ES-I3 (cell line): ENCODE measurements around the gene QKI.
A peak's percentile ranks its signal among the peaks of the same experiment; 100 is the strongest.

Experiments
- H3K36me3 ChIP-seq: 2 replicates; pipeline ENCODE4 v1.6.1; 2013; ENCODE audit warnings: mild to moderate bottlenecking, low read length, control low read depth, moderate library complexity; ENCODE audit not compliant: insufficient read depth
- H3K4me1 ChIP-seq: 2 replicates; pipeline ENCODE4 v1.6.1; 2013; ENCODE audit warnings: mild to moderate bottlenecking, control low read depth, low read length; ENCODE audit not compliant: insufficient read depth
- H3K9ac ChIP-seq: 2 replicates; pipeline ENCODE4 v1.6.1; 2013; ENCODE audit warnings: low read depth, mild to moderate bottlenecking, low read length, moderate library complexity
- H3K9me3 ChIP-seq: 2 replicates; pipeline ENCODE4 v1.6.1; 2013; ENCODE audit warnings: mild to moderate bottlenecking, low read length, moderate library complexity; ENCODE audit not compliant: control insufficient read depth, insufficient read depth

Gene QKI

GRCh38 chr6:163413345-163414116 lies 987 bp upstream of the QKI start:
- Histone ChIP-seq H3K9me3 (no peaks in the 10 kb centered on the region), H3K9ac (peak overlapping the region; percentile 98), H3K4me1 (peaks cover 12% of the 10 kb centered on the region), H3K36me3 (no peaks in the 10 kb centered on the region)

GRCh38 chr6:163414946-163415619 lies 565 bp downstream of the QKI start:
- no peaks in the 10 kb centered on the region for H3K36me3 ChIP-seq
- H3K9ac ChIP-seq: peak overlapping the region; percentile 85
- H3K4me1 ChIP-seq: peaks cover 18% of the 10 kb centered on the region
- no peaks in the 10 kb centered on the region for H3K9me3 ChIP-seq

GRCh38 chr6:163415620-163416556 lies 1.4 kb downstream of the QKI start:
- Histone ChIP-seq H3K9ac (peak overlapping the region; percentile 85), H3K4me1 (peaks cover 18% of the 10 kb centered on the region)

GRCh38 chr6:163416557-163417253 lies 2.2 kb downstream of the QKI start:
- Histone ChIP-seq H3K9me3 (no peaks in the 10 kb centered on the region), H3K9ac (peak overlapping the region; percentile 85), H3K4me1 (peaks cover 18% of the 10 kb centered on the region), H3K36me3 (no peaks in the 10 kb centered on the region)

More at GRCh38 chr6:163415620-163416556, 1.4 kb downstream of the QKI start:
- no peaks in the 10 kb centered on the region for H3K36me3 ChIP-seq
- H3K9me3 ChIP-seq: no peaks in the 10 kb centered on the region

- no peaks in the 10 kb centered on the region for H3K9me3 ChIP-seq
- H3K36me3 ChIP-seq: no peaks in the 10 kb centered on the region
- H3K9ac ChIP-seq: peak overlapping the region; percentile 23
- H3K4me1 ChIP-seq: peaks cover 21% of the 10 kb centered on the region
Observed at GRCh38 chr6:163417595-163417994, 3.1 kb downstream of the QKI start.

GRCh38 chr6:163418311-163419029 lies 4.0 kb downstream of the QKI start:
- no peaks in the 10 kb centered on the region for H3K9me3 ChIP-seq
- H3K4me1 ChIP-seq: peaks cover 21% of the 10 kb centered on the region
- peak overlapping the region; percentile 8; the same call in 1 of the 2 replicates for H3K9ac ChIP-seq
- no peaks in the 10 kb centered on the region for H3K36me3 ChIP-seq

- Histone ChIP-seq H3K4me1 (peaks cover 21% of the 10 kb centered on the region), H3K9ac (no peak overlapping the region)
Observed at GRCh38 chr6:163419413-163420288, 5.1 kb downstream of the QKI start.

GRCh38 chr6:163420289-163420614 lies 5.7 kb downstream of the QKI start:
- H3K4me1 ChIP-seq: peaks cover 21% of the 10 kb centered on the region
- H3K36me3 ChIP-seq: no peaks in the 10 kb centered on the region; the same call in 1 of the 2 replicates
- H3K9me3 ChIP-seq: no peaks in the 10 kb centered on the region
- no peak overlapping the region for H3K9ac ChIP-seq

More at GRCh38 chr6:163419413-163420288, 5.1 kb downstream of the QKI start:
- Histone ChIP-seq H3K36me3 (no peaks in the 10 kb centered on the region; the same call in 1 of the 2 replicates), H3K9me3 (no peaks in the 10 kb centered on the region)

GRCh38 chr6:163422550-163422949 lies 8.0 kb downstream of the QKI start:
- Histone ChIP-seq H3K9ac (no peak overlapping the region), H3K4me1 (peaks cover 20% of the 10 kb centered on the region)

GRCh38 chr6:163423696-163424095 lies 9.2 kb downstream of the QKI start:
- Histone ChIP-seq H3K4me1 (peaks cover 18% of the 10 kb centered on the region; the same call in 1 of the 2 replicates), H3K9ac (no peak overlapping the region), H3K36me3 (no peaks in the 10 kb centered on the region; the same call in 1 of the 2 replicates), H3K9me3 (no peaks in the 10 kb centered on the region)

More at GRCh38 chr6:163422550-163422949, 8.0 kb downstream of the QKI start:
- Histone ChIP-seq H3K36me3 (no peaks in the 10 kb centered on the region; the same call in 1 of the 2 replicates), H3K9me3 (no peaks in the 10 kb centered on the region)

- H3K9ac ChIP-seq: no peak overlapping the region
- H3K4me1 ChIP-seq: peaks cover 21% of the 10 kb centered on the region
- no peaks in the 10 kb centered on the region; the same call in 1 of the 2 replicates for H3K36me3 ChIP-seq
- H3K9me3 ChIP-seq: no peaks in the 10 kb centered on the region
Observed at GRCh38 chr6:163427498-163428254, 13.2 kb downstream of the QKI start.

- Histone ChIP-seq H3K4me1 (peaks cover 21% of the 10 kb centered on the region), H3K9ac (no peak overlapping the region), H3K36me3 (no peaks in the 10 kb centered on the region; the same call in 1 of the 2 replicates), H3K9me3 (no peaks in the 10 kb centered on the region)
Observed at GRCh38 chr6:163428373-163428772, 13.9 kb downstream of the QKI start.
